GF-D8 (cell line): ENCODE data around the gene CT45A10.
"Not testable (repeated sequence)": the region's sequence is repeated elsewhere in the genome, so short reads cannot be mapped to it uniquely, and the experiment has no call there.

Experiments
- DNase-seq: peaks from one replicate; lab custom pipeline; 2025; lab: John Stamatoyannopoulos, UW

CT45A10 gene, protein sequence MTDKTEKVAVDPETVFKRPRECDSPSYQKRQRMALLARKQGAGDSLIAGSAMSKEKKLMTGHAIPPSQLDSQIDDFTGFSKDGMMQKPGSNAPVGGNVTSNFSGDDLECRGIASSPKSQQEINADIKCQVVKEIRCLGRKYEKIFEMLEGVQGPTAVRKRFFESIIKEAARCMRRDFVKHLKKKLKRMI

DNA sequence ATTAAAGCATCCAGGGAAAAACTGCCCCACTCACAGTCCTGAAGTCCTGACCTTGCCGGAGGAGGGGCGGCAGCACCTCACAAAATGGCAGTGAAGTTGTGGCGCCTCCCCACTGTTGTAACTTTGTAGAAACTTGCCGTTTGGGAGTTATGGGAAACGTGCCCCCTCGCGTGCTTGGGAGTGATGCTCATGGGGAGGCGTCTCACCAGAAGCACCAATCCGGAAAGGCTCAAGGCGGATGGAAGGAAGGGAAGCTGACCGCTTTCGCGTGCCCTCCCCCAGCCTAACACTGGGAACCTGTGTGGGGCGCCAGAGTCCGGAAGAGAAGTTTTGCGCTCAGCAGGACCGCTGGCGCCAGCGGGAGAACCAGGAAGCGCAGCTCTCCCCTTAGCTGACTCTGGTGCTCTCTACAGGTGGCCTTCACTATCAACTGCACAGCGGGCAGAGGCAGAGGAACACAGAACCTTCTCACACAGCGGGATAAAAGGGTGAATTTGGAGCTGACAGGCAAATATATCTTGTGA lies at the start of gene CT45A10, which contains the start of gene SAGE1:
TSS of gene CT45A10 (minus strand) at position 151 of the 524 bp plus-strand sequence. CDS start 8,100 bp downstream, outside the sequence.
TSS of gene SAGE1 (plus strand) at position 423 of the 524 bp plus-strand sequence. CDS start 2,527 bp downstream, outside the sequence.
- DNase-seq, result no peak

DNA sequence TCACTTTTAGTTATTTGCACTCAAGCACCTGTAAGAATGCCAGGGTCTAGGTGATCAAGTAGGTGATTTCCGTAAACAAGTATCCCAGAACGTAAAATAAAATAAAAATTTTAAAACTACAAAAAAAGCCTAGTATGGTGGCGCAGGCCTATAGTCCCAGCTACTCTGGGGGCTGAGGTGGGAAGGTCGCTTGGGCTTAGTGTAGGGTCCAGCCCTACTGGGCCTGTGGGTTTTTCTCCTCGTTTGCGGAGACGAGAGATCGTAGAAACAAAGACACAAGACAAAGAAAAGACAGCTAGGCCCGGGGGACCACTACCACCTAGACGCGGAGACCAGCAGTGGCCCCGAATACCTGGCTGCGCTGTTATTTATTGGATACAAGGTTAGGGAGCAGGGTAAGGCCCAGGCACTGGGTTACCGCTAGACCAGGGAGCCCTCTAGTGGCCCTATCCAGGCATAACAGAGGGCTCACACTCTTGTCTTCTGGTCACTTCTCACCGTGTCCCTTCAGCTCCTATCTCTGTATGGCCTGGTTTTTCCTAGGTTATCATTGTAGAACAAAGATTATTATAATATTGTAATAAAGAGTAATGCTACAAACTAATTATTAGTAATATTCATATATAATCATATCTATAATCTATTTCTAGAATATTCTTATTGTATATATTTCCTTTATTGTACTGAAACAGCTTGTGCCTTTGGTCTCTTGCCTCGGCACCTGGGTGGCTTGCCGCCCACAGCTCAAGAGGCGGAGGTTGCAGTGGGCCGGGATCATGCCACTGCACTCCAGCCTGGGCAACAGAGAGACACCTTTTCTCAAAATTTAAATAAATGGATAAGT lies 38.6 kb upstream of the CT45A10 start:
- DNase-seq, result no peak

GRCh38 chrX:135927897-135928296 lies 34.7 kb upstream of the CT45A10 start:
- no peak for DNase-seq

DNA sequence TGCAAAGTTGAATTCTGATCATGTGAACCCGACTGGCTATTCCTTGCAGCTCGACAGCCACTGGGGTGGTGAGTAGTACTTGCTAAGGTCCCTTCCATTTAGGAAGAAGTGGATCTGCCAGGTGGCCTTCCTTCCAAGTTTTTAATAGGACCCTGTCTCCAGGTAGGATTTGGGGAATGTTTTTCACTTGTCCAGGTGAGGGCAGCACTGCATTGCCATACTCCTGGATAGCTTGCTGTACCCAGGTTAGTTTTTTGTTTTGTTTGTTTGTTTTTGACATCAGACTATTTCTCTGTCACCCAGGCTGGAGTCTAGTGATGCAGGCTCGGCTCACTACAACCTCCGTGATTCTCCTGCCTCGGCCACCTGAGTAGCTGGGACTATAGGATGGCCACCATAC lies 30.1 kb upstream of the CT45A10 start:
- no peak for DNase-seq

DNA sequence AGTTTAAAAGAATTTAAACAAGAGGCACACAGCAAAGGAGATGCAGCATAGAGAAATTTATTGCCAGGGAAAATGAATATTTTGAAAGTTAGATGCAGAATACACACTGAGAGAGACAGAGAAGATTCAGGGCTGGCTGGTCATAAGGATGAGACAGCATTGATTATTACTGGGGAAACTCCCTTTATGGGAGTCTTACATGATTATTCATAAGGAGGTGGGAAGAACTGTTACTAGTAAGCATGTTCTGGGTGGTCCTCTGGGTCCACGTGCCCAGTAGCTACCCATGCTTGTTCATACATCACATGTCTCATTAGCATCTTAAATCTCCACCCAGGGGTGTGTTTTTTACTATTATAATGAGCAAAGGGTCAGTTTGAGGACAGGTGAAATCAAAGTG lies 27.3 kb upstream of the CT45A10 start:
- not testable (repeated sequence) for DNase-seq

DNA sequence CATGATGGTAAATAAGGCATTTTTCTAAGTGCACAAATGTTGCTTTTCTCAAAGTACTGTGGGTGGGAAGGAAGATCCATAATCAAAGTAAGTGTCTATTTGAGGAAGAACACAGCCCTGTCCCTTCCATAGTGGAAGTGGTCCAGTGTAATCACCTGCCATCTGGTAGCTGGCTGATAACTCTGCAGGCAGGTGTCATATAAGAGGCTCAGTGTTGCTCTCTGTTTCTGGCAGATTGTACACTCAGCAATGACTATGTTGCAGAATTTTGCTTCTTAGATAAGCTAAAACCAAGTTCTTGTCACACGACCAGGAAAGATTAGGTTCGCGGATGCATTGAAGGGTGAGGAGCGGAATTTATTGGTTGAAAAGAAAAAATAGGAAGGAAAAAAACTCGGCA lies 21.2 kb upstream of the CT45A10 start:
- no peak for DNase-seq

DNA sequence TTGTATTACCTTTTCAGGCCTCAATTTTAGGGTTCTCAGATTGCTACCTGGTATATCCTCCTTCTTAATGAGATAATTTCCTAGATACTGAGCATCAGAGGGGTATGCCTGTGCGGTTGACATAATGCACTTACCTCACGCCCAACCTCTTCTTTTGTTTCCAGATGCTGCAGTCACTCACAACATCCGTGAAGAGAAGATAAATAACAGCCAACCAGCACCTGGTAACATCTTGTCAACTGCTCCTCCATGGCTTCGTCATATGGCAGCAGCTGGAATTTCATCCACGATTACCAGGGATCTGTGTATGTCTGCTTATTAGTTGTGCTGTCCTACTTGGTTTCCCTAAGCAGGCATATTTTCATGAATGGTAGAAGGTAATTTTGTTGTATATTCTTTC lies 17.0 kb upstream of the CT45A10 start:
- DNase-seq, result no peak

GRCh38 chrX:135892781-135893180 lies 463 bp downstream of the CT45A10 start:
- DNase-seq, result no peak

DNA sequence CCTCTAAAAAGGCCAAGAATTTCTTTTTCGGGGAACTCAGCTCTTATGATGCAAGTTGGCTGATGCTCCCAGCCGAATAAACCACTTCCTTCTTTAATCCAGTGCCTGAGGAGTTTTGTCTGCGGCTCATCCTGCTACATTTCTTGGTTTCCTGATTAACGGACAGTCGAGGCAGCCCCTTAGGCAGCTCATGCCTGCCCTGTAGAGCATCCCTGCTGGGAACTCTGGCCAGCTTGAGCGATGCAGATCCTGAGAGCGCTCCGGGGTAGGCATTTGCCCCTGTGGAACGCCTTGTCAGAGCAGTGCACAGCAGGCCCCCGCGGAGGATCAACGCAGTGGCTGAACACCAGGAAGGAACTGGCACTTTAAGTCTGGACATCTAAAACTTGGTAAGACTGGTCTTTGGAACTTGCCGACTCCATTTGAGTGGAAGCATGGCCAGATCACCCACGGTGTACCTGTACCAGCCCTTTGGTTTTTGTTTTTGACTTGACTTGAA lies 3.1 kb downstream of the CT45A10 start:
- no peak for DNase-seq

- DNase-seq, result not testable (repeated sequence)
These were observed 4.3 kb downstream of the CT45A10 start for GRCh38 chrX:135888976-135889375.

GRCh38 chrX:135888230-135888629 lies 5.0 kb downstream of the CT45A10 start:
- DNase-seq, result not testable (repeated sequence)

GRCh38 chrX:135882741-135883140 lies 10.5 kb downstream of the CT45A10 start:
- not testable (repeated sequence) for DNase-seq

- DNase-seq, result not testable (repeated sequence)
These were observed 21.5 kb downstream of the CT45A10 start, which contains the start of gene CT45A9 for GRCh38 chrX:135871712-135872111. Gene CT45A9, minus strand, starts transcription at chrX:135871812. Its CDS starts 3,751 bp downstream, at chrX:135868061.

DNA sequence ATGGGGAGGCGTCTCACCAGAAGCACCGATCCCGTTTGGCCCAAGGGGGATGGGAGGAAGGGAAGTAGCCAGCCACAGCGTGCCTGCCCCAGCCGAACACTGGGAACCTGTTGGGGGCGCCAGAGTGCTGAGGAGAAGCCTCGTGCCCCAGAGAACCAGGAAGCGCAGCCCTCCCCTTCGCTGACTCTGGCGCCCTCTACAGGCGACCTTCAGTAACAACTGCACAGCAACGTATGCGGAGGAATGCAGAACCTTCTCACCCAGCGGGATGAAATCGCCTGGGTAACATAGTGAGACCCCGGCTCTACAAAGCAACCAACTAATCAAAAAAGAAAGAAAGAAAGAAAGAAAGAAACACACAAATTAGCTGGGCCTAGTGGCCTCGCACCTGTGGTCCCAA lies 38.8 kb downstream of the CT45A10 start, which contains the start of gene CT45A8:
TSS of gene CT45A8 (minus strand) at position 101 of the 400 bp plus-strand sequence. CDS start 3,755 bp downstream, outside the sequence.
- not testable (repeated sequence) for DNase-seq

- not testable (repeated sequence) for DNase-seq
These were observed 56.1 kb downstream of the CT45A10 start, which contains the start of gene CT45A7 for GRCh38 chrX:135837180-135837579. Gene CT45A7, minus strand, starts transcription at chrX:135837280. Its CDS starts 3,747 bp downstream, at chrX:135833533.
